HCT116 (cell line): ENCODE measurements around the gene DKK3. TPM values are rescaled to one million over a fixed set of nuclear protein-coding genes. Genes with fewer than 3 reads are reported as not detected.

Experiments
- ATAC-seq: fragments of 200-7000 bp; cut with Tn5 transposase; 2 replicates; pipeline ENCODE4 v1.9.1; 2020; ENCODE audit warnings: mild to moderate bottlenecking, moderate library complexity
- BruUV-seq: library from RNA; stranded (reverse); fragments of 400-500 nt; replicated peaks from 2 replicates; lab custom pipeline; 2021; lab: Mats Ljungman, UMichigan
- CTCF ChIA-PET: fragments of 300-600 bp; sonication (Branson Sonifier 250); formaldehyde crosslinking; loops from one replicate; lab custom pipeline; 2021; ENCODE audit warnings: antibody characterized with exemption; lab: Charles Lee
- POLR2A ChIA-PET: fragments of 300-600, 350-600 bp; sonication (Branson Sonifier 250); formaldehyde crosslinking; loops from one replicate; lab custom pipeline; 2021; ENCODE audit warnings: antibody characterized with exemption; lab: Charles Lee
- RAD21 ChIA-PET, 2 experiments: fragments of 300-600 bp; sonication (Branson Sonifier 250); formaldehyde crosslinking; loops; one replicate each; lab custom pipeline; 2023; ENCODE audit warnings: low total read pairs in 2 of 2; ENCODE audit not compliant: uncharacterized antibody in 2 of 2, unreplicated experiment in 2 of 2, low non-redundant PET in 1 of 2; lab: Charles Lee
- DNase-seq: peaks from one replicate; pipeline ENCODE4 v3.0.0-alpha.2; 2010; ENCODE audit warnings: low read depth, low spot score
- H2AFZ ChIP-seq: fragments of 200-600 bp; shearing (Covaris generic), sonication (generic); 2 replicates; pipeline ENCODE4 v1.6.1; 2017; ENCODE audit warnings: low read depth, mixed run types, mixed read lengths, antibody characterized with exemption, low read length; ENCODE audit not compliant: poor library complexity, severe bottlenecking
- H3K27ac ChIP-seq: 2 replicates; pipeline ENCODE4 v1.5.1; 2012; ENCODE audit warnings: low read depth, low read length
- H3K27me3 ChIP-seq: fragments of 200-600 bp; sonication (generic); 2 replicates; pipeline ENCODE4 v1.6.1; 2016; ENCODE audit warnings: mixed run types, low read length, mixed read lengths; ENCODE audit not compliant: insufficient read depth
- H3K36me3 ChIP-seq, 2 experiments: fragments of 200-500 bp in 1 of 2; fragments of 200-600 bp in 1 of 2; sonication (Bioruptor generic) in 1 of 2; sonication (generic) in 1 of 2; 2 replicates each; pipeline versions ENCODE4 v1.5.1 to v1.6.1; 2014 to 2016; ENCODE audit warnings: low read length in 2 of 2, inconsistent platforms in 1 of 2, mixed read lengths in 1 of 2, mixed run types in 1 of 2; ENCODE audit not compliant: insufficient read depth in 2 of 2, control insufficient read depth in 1 of 2
- H3K4me1 ChIP-seq, 2 experiments: fragments of 200-600 bp in 1 of 2; sonication (generic) in 1 of 2; 2 replicates each; pipeline versions ENCODE4 v1.5.1 to v1.6.1; 2012 to 2017; ENCODE audit warnings: low read length in 2 of 2, inconsistent platforms in 1 of 2, mild to moderate bottlenecking in 1 of 2, mixed read lengths in 1 of 2, mixed run types in 1 of 2, moderate library complexity in 1 of 2; ENCODE audit not compliant: insufficient read depth in 2 of 2, control insufficient read depth in 1 of 2
- H3K4me2 ChIP-seq: fragments of 200-600 bp; sonication (generic); 2 replicates; pipeline ENCODE4 v1.6.1; 2017; ENCODE audit warnings: mixed run types, low read length, mixed read lengths
- H3K4me3 ChIP-seq, 2 experiments: fragments of 200-600 bp in 1 of 2; sonication (generic) in 1 of 2; replicated peaks in 1 of 2; 2 replicates each; pipeline ENCODE4 v1.5.1; 2011 to 2016; ENCODE audit warnings: low read length in 2 of 2, control low read depth in 1 of 2, low read depth in 1 of 2, mild to moderate bottlenecking in 1 of 2, mixed read lengths in 1 of 2, mixed run types in 1 of 2
- H3K79me2 ChIP-seq: fragments of 200-600 bp; sonication (generic); 2 replicates; pipeline ENCODE4 v1.6.1; 2017; ENCODE audit warnings: mild to moderate bottlenecking, mixed run types, low read length, moderate library complexity, mixed read lengths; ENCODE audit not compliant: insufficient read depth
- H3K9ac ChIP-seq: fragments of 200-600 bp; sonication (generic); 2 replicates; pipeline ENCODE4 v1.6.1; 2016; ENCODE audit warnings: low read length, mixed read lengths
- H3K9me2 ChIP-seq: fragments of 200-600 bp; sonication (generic), shearing (Covaris generic); 2 replicates; pipeline ENCODE4 v1.6.1; 2017; ENCODE audit warnings: mixed run types, mild to moderate bottlenecking, moderate library complexity; ENCODE audit not compliant: insufficient read depth
- H3K9me3 ChIP-seq, 2 experiments: fragments of 200-500 bp in 1 of 2; fragments of 200-600 bp in 1 of 2; sonication (Bioruptor generic) in 1 of 2; sonication (generic) in 1 of 2; 2 replicates each; pipeline ENCODE4 v1.6.1; 2014 to 2017; ENCODE audit warnings: low read length in 2 of 2, mixed read lengths in 2 of 2, inconsistent platforms in 1 of 2, low read depth in 1 of 2, mild to moderate bottlenecking in 1 of 2, mixed run types in 1 of 2, moderate library complexity in 1 of 2; ENCODE audit not compliant: control insufficient read depth in 1 of 2, insufficient read depth in 1 of 2
- H4K20me1 ChIP-seq: fragments of 200-600 bp; sonication (generic), shearing (Covaris generic); 2 replicates; pipeline ENCODE4 v1.6.1; 2017; ENCODE audit warnings: mixed run types, mild to moderate bottlenecking, moderate library complexity; ENCODE audit not compliant: insufficient read depth
- CEBPB ChIP-seq: IDR thresholded peaks from 2 replicates; pipeline ENCODE4 v1.6.1; 2012; ENCODE audit warnings: low read depth
- EGR1 ChIP-seq: IDR thresholded peaks from 2 replicates; pipeline ENCODE4 v1.6.1; 2012; ENCODE audit warnings: low read depth
- EZH2phosphoT487 ChIP-seq: fragments of 200-600 bp; IDR thresholded peaks from 2 replicates; pipeline ENCODE4 v1.6.1; 2018; ENCODE audit warnings: antibody characterized with exemption, borderline replicate concordance
- FOSL1 ChIP-seq: IDR thresholded peaks from 2 replicates; pipeline ENCODE4 v1.6.1; 2012; ENCODE audit warnings: low read depth
- JUND ChIP-seq: IDR thresholded peaks from 2 replicates; pipeline ENCODE4 v1.6.1; 2012
- POLR2AphosphoS5 ChIP-seq: IDR thresholded peaks from 2 replicates; pipeline ENCODE4 v1.6.1; 2011; ENCODE audit warnings: mild to moderate bottlenecking, low read depth, low read length, moderate library complexity
- RAD21 ChIP-seq: IDR thresholded peaks from 2 replicates; pipeline ENCODE4 v1.6.1; 2012; ENCODE audit warnings: low read depth, mild to moderate bottlenecking
- SP1 ChIP-seq: IDR thresholded peaks from 2 replicates; pipeline ENCODE4 v1.6.1; 2012; ENCODE audit warnings: low read depth
- TCF7L2 ChIP-seq: IDR thresholded peaks from 2 replicates; pipeline ENCODE4 v1.7.0; 2011; ENCODE audit warnings: borderline replicate concordance, inconsistent platforms; ENCODE audit not compliant: insufficient read depth, insufficient read length; ENCODE audit errors: extremely low read depth
- ZFX ChIP-seq: fragments of 450-650 bp; IDR thresholded peaks from 2 replicates; pipeline ENCODE4 v1.6.1; 2017
- ZNF274 ChIP-seq: fragments of 200-500 bp; sonication (Bioruptor generic); IDR thresholded peaks from 2 replicates; pipeline ENCODE4 v1.6.1; 2014; ENCODE audit warnings: mild to moderate bottlenecking, low read depth, low read length, inconsistent platforms
- intact Hi-C: fragments of 100-400 bp; cut with micrococcal nuclease; formaldehyde crosslinking; loops from 2 replicates; pipeline ENCODE4 v1.10.0; 2022
- total RNA-seq: library from RNA; stranded (reverse); gene quantifications from one replicate; pipeline ENCODE4 v1.2.1, GENCODE V29; 2021; ENCODE audit not compliant: unreplicated experiment
- TF ChIP-seq, protein P1 (sequence below), 3 experiments: fragments of 200-600 bp in 1 of 3; sonication (generic) in 1 of 3; IDR thresholded peaks in 2 of 3; conservative IDR thresholded peaks in 1 of 3; 2 replicates each; pipeline ENCODE4 v1.5.1; 2012 to 2017; ENCODE audit warnings: low read depth in 2 of 3, low read length in 2 of 3, antibody characterized with exemption in 1 of 3, borderline replicate concordance in 1 of 3, control low read depth in 1 of 3, mild to moderate bottlenecking in 1 of 3, mixed read lengths in 1 of 3, mixed run types in 1 of 3, moderate library complexity in 1 of 3; ENCODE audit not compliant: insufficient read depth in 1 of 3
- TF ChIP-seq, protein P2 (sequence below): IDR thresholded peaks from 2 replicates; pipeline ENCODE4 v1.6.1; 2012
- TF ChIP-seq, protein P3 (sequence below): IDR thresholded peaks from 2 replicates; pipeline ENCODE4 v1.6.1; 2011; ENCODE audit warnings: mild to moderate bottlenecking, low read length, moderate library complexity; ENCODE audit not compliant: insufficient replicate concordance; ENCODE audit errors: extremely low read depth
- TF ChIP-seq, protein P4 (sequence below): IDR thresholded peaks from 2 replicates; pipeline ENCODE4 v1.6.1; 2012; ENCODE audit warnings: low read depth

The DKK3 gene
- total RNA-seq, 1 experiment from 2014 or later: 0.49 TPM

DNA sequence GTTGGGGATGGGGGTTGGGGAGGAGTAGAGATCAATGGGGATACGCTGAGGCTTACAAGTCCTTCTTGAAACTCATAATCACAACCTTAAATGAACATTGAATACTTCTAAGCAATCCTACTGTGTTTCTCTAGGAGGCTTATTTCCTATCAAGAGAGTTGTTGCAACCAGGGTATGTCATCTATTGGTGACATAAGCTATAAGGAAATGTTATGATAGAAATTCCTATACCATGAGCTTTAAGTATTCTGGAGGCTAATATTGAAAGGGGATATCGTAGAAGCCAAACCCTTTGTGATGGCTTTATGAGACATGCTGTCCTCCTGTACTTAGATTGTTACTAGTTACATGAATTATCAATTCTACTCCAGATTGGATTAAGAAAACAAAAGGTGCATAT lies 72.9 kb downstream of the DKK3 start:
- Histone ChIP-seq H3K9me3 (no peaks in the 10 kb centered on the region), H3K4me2 (no peak overlapping the region), H4K20me1 (no peaks in the 10 kb centered on the region), H3K9me2 (no peaks in the 10 kb centered on the region), H3K79me2 (no peaks in the 10 kb centered on the region), H3K36me3 (peaks cover 5 to 15% of the 10 kb centered on the region in 2 experiments; a peak in 2 of 4 replicates), H2AFZ (no peak overlapping the region), H3K27ac (no peak overlapping the region), H3K4me1 (no peaks in the 10 kb centered on the region), H3K9ac (no peak overlapping the region), H3K4me3 (no peak overlapping the region), H3K27me3 (no peaks in the 10 kb centered on the region)
- ATAC-seq: no peak
- POLR2A ChIA-PET: no interaction called here
- intact Hi-C loops: no loop called here
- CTCF ChIA-PET: no interaction called here
- RAD21 ChIA-PET: no interaction called here
- BruUV-seq: no TSS peak
- TF ChIP-seq SP1: no peak
- no peak for TF ChIP-seq RAD21
- TF ChIP-seq POLR2AphosphoS5: no peak
- no peak for TF ChIP-seq ZFX
- TF ChIP-seq, protein P1, sequence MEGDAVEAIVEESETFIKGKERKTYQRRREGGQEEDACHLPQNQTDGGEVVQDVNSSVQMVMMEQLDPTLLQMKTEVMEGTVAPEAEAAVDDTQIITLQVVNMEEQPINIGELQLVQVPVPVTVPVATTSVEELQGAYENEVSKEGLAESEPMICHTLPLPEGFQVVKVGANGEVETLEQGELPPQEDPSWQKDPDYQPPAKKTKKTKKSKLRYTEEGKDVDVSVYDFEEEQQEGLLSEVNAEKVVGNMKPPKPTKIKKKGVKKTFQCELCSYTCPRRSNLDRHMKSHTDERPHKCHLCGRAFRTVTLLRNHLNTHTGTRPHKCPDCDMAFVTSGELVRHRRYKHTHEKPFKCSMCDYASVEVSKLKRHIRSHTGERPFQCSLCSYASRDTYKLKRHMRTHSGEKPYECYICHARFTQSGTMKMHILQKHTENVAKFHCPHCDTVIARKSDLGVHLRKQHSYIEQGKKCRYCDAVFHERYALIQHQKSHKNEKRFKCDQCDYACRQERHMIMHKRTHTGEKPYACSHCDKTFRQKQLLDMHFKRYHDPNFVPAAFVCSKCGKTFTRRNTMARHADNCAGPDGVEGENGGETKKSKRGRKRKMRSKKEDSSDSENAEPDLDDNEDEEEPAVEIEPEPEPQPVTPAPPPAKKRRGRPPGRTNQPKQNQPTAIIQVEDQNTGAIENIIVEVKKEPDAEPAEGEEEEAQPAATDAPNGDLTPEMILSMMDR (IDR thresholded peaks at IDR 0.05 in 2 of 3, conservative IDR thresholded peaks at IDR 0.05 in 1 of 3; ENCODE audit: borderline replicate concordance in 1 of 3, insufficient read depth in 1 of 3, low read depth in 2 of 3, low read length in 2 of 3): no peak
- TF ChIP-seq, protein P2, sequence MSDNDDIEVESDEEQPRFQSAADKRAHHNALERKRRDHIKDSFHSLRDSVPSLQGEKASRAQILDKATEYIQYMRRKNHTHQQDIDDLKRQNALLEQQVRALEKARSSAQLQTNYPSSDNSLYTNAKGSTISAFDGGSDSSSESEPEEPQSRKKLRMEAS: no peak
- TF ChIP-seq, protein P3, sequence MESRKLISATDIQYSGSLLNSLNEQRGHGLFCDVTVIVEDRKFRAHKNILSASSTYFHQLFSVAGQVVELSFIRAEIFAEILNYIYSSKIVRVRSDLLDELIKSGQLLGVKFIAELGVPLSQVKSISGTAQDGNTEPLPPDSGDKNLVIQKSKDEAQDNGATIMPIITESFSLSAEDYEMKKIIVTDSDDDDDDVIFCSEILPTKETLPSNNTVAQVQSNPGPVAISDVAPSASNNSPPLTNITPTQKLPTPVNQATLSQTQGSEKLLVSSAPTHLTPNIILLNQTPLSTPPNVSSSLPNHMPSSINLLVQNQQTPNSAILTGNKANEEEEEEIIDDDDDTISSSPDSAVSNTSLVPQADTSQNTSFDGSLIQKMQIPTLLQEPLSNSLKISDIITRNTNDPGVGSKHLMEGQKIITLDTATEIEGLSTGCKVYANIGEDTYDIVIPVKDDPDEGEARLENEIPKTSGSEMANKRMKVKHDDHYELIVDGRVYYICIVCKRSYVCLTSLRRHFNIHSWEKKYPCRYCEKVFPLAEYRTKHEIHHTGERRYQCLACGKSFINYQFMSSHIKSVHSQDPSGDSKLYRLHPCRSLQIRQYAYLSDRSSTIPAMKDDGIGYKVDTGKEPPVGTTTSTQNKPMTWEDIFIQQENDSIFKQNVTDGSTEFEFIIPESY: no peak
- no peak for TF ChIP-seq TCF7L2
- TF ChIP-seq, protein P4, sequence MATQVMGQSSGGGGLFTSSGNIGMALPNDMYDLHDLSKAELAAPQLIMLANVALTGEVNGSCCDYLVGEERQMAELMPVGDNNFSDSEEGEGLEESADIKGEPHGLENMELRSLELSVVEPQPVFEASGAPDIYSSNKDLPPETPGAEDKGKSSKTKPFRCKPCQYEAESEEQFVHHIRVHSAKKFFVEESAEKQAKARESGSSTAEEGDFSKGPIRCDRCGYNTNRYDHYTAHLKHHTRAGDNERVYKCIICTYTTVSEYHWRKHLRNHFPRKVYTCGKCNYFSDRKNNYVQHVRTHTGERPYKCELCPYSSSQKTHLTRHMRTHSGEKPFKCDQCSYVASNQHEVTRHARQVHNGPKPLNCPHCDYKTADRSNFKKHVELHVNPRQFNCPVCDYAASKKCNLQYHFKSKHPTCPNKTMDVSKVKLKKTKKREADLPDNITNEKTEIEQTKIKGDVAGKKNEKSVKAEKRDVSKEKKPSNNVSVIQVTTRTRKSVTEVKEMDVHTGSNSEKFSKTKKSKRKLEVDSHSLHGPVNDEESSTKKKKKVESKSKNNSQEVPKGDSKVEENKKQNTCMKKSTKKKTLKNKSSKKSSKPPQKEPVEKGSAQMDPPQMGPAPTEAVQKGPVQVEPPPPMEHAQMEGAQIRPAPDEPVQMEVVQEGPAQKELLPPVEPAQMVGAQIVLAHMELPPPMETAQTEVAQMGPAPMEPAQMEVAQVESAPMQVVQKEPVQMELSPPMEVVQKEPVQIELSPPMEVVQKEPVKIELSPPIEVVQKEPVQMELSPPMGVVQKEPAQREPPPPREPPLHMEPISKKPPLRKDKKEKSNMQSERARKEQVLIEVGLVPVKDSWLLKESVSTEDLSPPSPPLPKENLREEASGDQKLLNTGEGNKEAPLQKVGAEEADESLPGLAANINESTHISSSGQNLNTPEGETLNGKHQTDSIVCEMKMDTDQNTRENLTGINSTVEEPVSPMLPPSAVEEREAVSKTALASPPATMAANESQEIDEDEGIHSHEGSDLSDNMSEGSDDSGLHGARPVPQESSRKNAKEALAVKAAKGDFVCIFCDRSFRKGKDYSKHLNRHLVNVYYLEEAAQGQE: no peak
- TF ChIP-seq EGR1: no peak
- TF ChIP-seq FOSL1: no peak
- no peak for TF ChIP-seq EZH2phosphoT487
- TF ChIP-seq JUND: no peak
- no peak for TF ChIP-seq ZNF274
- TF ChIP-seq CEBPB: no peak
- no peak for DNase-seq
